ENCODE results near the gene LPIN1. TPM values are rescaled to one million over a fixed set of nuclear protein-coding genes. Genes with fewer than 3 reads are reported as not detected.

Gene LPIN1
- total RNA-seq, 1 experiment from 2014 or later: 43.1 TPM

DNA sequence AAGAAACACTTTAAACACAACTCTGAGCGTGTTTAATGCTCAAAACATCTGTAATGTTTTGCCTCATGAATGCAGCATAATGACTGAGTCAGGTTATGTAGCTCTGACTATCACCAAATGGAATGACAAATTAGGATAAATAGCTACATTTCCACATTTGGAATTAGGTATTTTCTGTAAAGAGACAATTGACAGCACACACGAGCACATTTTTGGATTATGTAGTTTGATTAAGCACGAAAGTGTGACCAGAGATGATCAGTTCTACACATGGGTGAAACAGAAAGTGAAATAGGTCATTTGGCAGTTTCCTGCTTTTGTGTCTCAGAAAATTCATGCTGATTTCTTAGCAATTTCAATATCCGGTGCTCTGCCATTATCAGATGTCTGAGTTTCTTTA, 29.0 kb downstream of the LPIN1 start:
- Histone ChIP-seq H3K79me2 (ENCODE audit: low read depth) (no peaks in the 10 kb centered on the region), H3K9me2 (ENCODE audit: insufficient read depth) (no peaks in the 10 kb centered on the region), H3K27ac (peak overlapping the region; percentile 10; the same call in 1 of the 2 replicates), H3K36me3 (ENCODE audit: low read depth) (peaks cover 30% of the 10 kb centered on the region), H3K27me3 (ENCODE audit: insufficient read depth, low read depth) (no peaks in the 10 kb centered on the region), H3K9me3 (ENCODE audit: insufficient read depth, low read depth) (no peaks in the 10 kb centered on the region), H3K4me1 (replicated peaks; ENCODE audit: insufficient read depth) (peaks cover 7% of the 10 kb centered on the region; the same call in 1 of the 2 replicates), H3K4me2 (no peak overlapping the region), H4K20me1 (ENCODE audit: insufficient read depth) (no peaks in the 10 kb centered on the region), H2AFZ (no peak overlapping the region), H3F3A (ENCODE audit: insufficient read depth, low read depth) (peaks cover 45% of the 10 kb centered on the region), H3K4me3 (no peak overlapping the region)
- no peak for DNase-seq
- ChIA-PET POLR2A (ENCODE audit: unreplicated experiment) (interaction anchor here (0.6 kb wide), 1 partner anchor 41 kb away, joined by 4 read pairs; no protein-coding TSS in a partner anchor), CTCF (interaction anchor here (0.6 kb wide), 1 partner anchor 22 kb away, joined by 3 read pairs; no protein-coding TSS in a partner anchor)
- TF ChIP-seq CTCF (conservative IDR thresholded peaks at IDR 0.05): no peak
- TF ChIP-seq EZH2 (IDR thresholded peaks at IDR 0.05; ENCODE audit: low read depth): no peak
- intact Hi-C loops (cut with micrococcal nuclease; ENCODE audit: unreplicated experiment): loop anchor here (5.0 kb wide), 2 partner anchors 173 to 193 kb away; no protein-coding TSS in a partner anchor
- no TSS peak for BruUV-seq (replicated peaks)

DNA sequence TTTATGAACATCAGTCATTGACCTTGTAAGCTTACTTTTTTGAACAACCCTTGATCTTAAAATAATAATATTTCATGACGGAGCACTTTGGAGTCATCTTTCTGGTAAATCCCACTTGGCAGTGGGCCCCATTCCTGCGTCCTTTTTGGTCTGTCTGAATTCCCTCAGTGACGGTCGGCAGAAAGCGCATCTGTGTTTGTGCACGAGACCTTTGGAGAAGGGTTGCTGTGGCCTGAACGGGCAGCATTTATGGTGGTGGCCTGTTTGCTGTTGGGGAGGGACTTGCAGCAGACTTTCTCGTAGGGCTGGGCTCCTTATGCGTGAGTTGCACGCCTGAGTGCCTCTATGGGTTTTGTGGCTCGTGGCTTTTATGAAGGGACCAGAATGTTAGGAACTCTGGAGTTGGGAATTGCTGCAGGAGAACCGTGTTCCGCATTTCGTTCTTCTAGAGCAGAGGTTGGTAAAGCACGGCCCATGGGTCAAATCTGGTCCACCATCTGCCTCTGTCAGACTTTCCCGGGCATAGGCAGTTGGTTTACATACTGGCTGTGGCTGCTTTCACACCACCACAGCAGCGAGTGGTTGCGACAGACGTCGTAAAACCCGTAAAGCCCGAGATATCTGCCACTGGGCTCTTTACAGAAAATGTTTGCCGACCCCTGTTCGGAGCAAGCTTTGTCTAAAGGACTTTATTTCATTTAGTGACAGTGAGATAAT, 30.8 kb downstream of the LPIN1 start:
- intact Hi-C loops (cut with micrococcal nuclease; ENCODE audit: unreplicated experiment): loop anchor here (5.0 kb wide), 2 partner anchors 175 to 195 kb away; no protein-coding TSS in a partner anchor
- CTCF ChIA-PET: no interaction called here

DNA sequence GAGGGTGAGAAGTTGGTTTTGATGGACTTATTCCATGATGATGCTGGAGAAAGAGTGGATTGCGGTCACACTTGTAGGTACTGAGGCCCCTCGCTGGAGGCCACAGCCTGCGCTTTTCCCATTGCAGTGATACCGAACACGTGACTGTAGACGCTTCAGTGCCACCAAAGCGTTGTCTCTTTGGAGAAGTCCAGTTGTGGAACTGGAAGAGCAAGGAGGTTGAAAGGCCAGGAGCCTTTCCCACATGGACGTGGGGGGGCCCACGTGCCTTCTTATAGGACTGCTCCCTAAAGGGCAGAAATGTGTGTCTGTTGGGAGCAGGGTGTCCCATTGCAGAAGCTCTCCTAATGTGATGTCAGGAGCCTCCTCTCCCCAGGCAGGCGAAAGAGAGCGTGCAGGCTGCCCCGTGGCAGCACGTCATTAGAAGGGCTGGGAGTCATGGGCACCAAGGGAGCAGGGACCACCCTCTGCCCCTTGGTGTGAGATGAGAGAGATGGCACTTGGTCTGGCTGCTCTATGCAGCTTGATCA, 31.5 kb downstream of the LPIN1 start:
- Histone ChIP-seq H2AFZ (no peak overlapping the region), H3K4me1 (replicated peaks; ENCODE audit: insufficient read depth) (peaks cover 7% of the 10 kb centered on the region; the same call in 1 of the 2 replicates), H3K27me3 (ENCODE audit: insufficient read depth, low read depth) (no peaks in the 10 kb centered on the region), H3K4me2 (no peak overlapping the region), H3K9me3 (ENCODE audit: insufficient read depth, low read depth) (no peaks in the 10 kb centered on the region), H3K4me3 (no peak overlapping the region), H3F3A (ENCODE audit: insufficient read depth, low read depth) (peaks cover 64% of the 10 kb centered on the region), H3K36me3 (ENCODE audit: low read depth) (peaks cover 43% of the 10 kb centered on the region), H3K79me2 (ENCODE audit: low read depth) (no peaks in the 10 kb centered on the region), H3K9me2 (ENCODE audit: insufficient read depth) (no peaks in the 10 kb centered on the region), H3K27ac (no peak overlapping the region), H4K20me1 (ENCODE audit: insufficient read depth) (no peaks in the 10 kb centered on the region)
- ChIA-PET POLR2A (ENCODE audit: unreplicated experiment) (no interaction called here), CTCF (no interaction called here)
- intact Hi-C loops (cut with micrococcal nuclease; ENCODE audit: unreplicated experiment): loop anchor here (2.0 to 5.0 kb wide), 4 partner anchors 31 to 299 kb away; partner anchors contain the start of gene LPIN1
- no peak for DNase-seq
- TF ChIP-seq EZH2 (IDR thresholded peaks at IDR 0.05; ENCODE audit: low read depth) (no peak), CTCF (conservative IDR thresholded peaks at IDR 0.05) (no peak)
- no TSS peak for BruUV-seq (replicated peaks)

More for the DNA sequence above, 30.8 kb downstream of the LPIN1 start:
- Histone ChIP-seq H3K4me3 (no peak overlapping the region), H3K4me1 (replicated peaks; ENCODE audit: insufficient read depth) (peaks cover 7% of the 10 kb centered on the region; the same call in 1 of the 2 replicates), H3K9me3 (ENCODE audit: insufficient read depth, low read depth) (no peaks in the 10 kb centered on the region), H3F3A (ENCODE audit: insufficient read depth, low read depth) (peaks cover 57% of the 10 kb centered on the region), H4K20me1 (ENCODE audit: insufficient read depth) (no peaks in the 10 kb centered on the region), H3K36me3 (ENCODE audit: low read depth) (peaks cover 36% of the 10 kb centered on the region), H3K79me2 (ENCODE audit: low read depth) (no peaks in the 10 kb centered on the region), H3K27ac (no peak overlapping the region), H3K4me2 (no peak overlapping the region), H2AFZ (no peak overlapping the region), H3K9me2 (ENCODE audit: insufficient read depth) (no peaks in the 10 kb centered on the region), H3K27me3 (ENCODE audit: insufficient read depth, low read depth) (no peaks in the 10 kb centered on the region)
- POLR2A ChIA-PET (ENCODE audit: unreplicated experiment): no interaction called here
- BruUV-seq (replicated peaks): no TSS peak
- TF ChIP-seq EZH2 (IDR thresholded peaks at IDR 0.05; ENCODE audit: low read depth) (no peak), CTCF (conservative IDR thresholded peaks at IDR 0.05) (no peak)
- no peak for DNase-seq

Measured in PC-9 (cell line).